Hindlimb muscle (tissue), 1 donor: ENCODE data around the gene TIA1. TPM values are rescaled to one million over a fixed set of nuclear protein-coding genes. Genes with fewer than 3 reads are reported as not detected.
A peak's percentile ranks its signal among the peaks of the same experiment; 100 is the strongest.
"Not testable (repeated sequence)": the region's sequence is repeated elsewhere in the genome, so short reads cannot be mapped to it uniquely, and the experiment has no call there.

Source experiments
- DNase-seq: peaks from one replicate; pipeline ENCODE4 v3.0.0-alpha.2; 2013
- polyA plus RNA-seq: library from polyadenylated mRNA; unstranded; fragments of 120-200 nt; gene quantifications from one replicate; pipeline ENCODE4 v1.2.1, GENCODE V29; 2013; ENCODE audit not compliant: insufficient read length

The TIA1 gene
- 181 TPM for polyA plus RNA-seq

DNA sequence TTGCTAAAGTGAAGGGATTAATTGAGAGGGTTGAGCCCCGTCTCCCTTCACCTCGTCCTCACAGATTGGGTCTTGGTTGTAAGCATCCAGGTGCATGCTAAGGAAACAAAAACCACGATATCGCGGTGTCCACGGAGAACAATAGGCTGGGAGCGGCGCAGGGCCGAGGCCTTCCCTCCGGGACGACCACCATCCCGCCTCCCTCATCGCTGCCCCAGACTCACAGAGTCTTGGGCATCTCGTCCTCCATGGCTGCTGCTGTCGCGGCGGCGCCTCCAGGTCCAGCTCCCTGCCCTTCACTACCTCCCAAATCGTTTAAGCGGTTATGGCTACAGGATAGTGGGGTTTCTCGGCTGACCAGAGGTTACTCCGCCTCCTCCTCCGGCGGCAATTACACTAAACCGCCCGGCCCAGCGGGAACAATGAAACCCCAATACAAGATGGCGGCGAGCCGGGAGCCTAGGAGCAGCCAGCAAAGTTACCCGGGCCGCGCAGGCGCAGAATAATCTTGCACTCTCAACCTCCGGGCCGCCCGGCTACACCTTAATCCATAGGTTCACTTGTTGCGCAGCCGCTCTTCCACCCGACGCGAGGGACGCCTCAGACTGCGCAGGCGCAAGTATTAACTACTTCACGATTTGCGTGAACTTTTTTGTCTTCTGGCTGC is at the start of gene TIA1:
Gene TIA1 (minus strand): TSS at position 448 of the 667 bp plus-strand sequence. CDS start 198 bp downstream, at position 250.
- DNase-seq, result peak; percentile 98

DNA sequence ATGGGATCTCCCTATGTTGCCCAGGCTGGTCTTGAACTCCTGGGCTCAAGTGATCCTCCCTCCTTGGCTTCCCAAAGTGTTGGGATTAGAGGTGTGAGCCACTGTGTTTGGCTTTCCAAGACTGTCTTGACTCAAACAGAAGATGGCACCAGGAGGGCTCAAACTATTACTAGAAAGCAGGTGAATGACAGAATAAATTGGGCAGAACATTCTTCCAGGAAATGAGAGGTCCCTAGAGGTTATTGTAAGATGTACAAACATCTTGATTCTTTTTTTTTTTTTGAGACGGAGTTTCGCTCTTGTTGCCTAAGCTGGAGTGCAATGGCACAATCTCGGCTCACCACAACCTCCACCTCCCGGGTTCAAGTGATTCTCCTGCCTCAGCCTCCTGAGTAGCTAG is 49.4 kb upstream of the TIA1 start:
- DNase-seq, result not testable (repeated sequence)

DNA sequence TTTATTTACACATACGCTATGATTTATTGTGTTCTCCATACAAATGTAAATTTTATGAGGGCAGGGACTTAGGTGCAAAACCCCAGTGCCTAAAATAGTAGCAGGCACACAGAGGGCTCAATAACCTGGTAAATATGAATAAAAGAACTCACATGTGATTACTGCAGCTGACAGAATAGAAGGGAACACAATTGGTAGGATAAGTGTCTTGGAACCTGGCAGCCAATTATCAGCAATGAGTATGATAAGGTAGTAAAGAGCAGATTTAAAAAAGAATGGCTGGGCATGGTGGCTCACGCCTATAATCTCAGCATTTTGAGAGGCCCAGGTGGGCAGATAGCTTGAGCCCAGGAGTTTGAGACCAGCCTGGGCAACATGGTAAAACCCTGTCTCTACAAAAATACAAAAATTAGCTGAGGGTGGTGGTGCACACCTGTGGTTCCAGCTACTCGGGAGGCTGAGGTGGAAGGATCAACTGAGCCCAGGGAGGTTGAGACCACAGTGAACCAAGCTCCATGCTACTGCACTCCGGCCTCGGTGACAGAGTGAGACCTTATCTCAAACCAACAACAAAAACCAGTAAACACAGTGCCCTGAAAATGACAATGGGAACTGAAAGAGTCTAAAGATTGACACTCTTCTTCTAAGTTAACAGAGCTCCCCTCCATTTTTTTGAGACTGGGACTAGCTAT is 35.2 kb upstream of the TIA1 start:
- no peak for DNase-seq

- DNase-seq, result no peak
Observed at GRCh38 chr2:70282439-70282838, 34.0 kb upstream of the TIA1 start.

DNA sequence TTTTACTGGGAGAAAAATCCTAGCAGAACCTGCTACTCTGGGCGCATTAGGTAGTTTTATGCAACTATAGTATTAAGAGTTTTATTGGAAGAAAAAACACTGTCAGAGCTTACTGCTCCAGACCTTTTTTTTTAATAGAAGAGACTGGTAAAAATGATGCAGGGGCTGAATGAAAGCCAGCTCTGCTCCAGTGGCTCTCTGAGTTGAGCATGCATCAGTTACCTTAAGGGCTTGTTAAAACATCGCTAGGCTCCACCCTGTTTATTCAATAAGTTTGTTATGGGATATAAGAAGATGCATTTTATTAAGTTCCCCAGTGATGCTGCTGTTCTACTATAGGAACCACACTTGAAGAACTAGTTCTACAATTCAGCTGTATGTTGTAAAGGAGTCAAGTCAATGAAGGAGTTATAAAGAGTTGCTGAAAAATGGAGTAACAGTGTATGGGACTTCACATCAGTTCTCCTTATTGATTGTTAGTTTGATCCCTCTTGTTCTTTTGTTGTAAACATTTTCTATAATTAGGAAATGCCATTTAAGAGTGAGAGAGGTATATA is 31.9 kb upstream of the TIA1 start:
- DNase-seq, result no peak

GRCh38 chr2:70270323-70270722 is 21.9 kb upstream of the TIA1 start:
- DNase-seq, result no peak

- DNase-seq, result not testable (repeated sequence)
Observed at GRCh38 chr2:70269422-70270302, 21.2 kb upstream of the TIA1 start.

DNA sequence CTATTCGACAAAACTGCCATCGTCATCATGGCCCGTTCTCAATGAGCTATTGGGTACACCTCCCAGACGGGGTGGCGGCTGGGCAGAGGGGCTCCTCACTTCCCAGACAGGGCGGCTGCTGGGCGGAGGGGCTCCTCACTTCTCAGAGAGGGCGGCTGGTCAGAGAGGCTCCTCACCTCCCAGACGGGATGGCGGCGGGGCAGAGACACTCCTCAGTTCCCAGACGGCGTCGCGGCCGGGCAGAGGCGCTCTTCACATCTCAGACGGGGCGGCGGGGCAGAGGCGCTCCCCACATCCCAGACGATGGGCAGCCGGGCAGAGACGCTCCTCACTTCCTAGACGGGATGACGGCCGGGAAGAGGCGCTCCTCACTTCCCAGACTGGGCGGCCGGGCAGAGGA is 18.5 kb upstream of the TIA1 start:
- DNase-seq, result not testable (repeated sequence)

DNA sequence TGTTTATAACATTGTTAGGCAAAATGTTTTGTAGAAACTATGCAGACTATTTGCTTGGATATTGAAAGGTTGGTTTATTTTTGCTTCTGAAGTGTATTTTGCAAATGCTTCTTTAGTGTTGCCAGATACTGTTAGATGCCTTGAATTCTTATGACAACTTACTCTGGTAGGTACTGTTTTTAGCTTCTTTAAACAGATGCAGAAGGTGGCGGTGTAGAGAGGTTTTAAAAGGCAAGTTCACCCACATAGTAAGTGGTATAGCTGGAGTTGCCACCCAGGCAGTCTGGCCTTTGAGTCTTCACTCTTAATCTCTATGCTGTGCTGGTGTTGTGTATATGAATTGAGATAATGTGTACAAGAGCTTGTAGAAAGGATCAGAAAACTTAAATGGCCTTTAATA is 13.1 kb upstream of the TIA1 start:
- DNase-seq, result no peak

GRCh38 chr2:70258532-70258875 is 10.1 kb upstream of the TIA1 start:
- DNase-seq, result peak; percentile 56

- no peak for DNase-seq
Observed at GRCh38 chr2:70255637-70256314, 7.3 kb upstream of the TIA1 start.

DNA sequence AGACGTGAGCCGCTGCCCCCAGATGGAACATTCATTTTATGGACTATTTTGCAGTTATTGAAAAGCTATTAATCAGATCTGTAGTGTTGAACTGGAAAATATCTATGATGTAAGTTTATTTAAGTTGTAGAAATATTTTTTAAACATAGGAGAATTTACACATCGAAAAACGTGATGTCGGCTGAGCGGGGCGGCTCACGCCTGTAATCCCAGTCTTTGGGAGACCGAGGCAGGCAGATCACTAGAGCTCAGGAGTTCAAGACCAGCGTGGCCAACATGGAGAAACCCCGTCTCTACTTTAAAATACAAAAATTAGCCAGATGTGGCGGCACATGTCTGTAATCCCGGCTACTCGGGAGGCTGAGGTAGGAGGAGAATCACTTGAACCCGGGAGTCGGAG is 2.0 kb upstream of the TIA1 start:
- no peak for DNase-seq

DNA sequence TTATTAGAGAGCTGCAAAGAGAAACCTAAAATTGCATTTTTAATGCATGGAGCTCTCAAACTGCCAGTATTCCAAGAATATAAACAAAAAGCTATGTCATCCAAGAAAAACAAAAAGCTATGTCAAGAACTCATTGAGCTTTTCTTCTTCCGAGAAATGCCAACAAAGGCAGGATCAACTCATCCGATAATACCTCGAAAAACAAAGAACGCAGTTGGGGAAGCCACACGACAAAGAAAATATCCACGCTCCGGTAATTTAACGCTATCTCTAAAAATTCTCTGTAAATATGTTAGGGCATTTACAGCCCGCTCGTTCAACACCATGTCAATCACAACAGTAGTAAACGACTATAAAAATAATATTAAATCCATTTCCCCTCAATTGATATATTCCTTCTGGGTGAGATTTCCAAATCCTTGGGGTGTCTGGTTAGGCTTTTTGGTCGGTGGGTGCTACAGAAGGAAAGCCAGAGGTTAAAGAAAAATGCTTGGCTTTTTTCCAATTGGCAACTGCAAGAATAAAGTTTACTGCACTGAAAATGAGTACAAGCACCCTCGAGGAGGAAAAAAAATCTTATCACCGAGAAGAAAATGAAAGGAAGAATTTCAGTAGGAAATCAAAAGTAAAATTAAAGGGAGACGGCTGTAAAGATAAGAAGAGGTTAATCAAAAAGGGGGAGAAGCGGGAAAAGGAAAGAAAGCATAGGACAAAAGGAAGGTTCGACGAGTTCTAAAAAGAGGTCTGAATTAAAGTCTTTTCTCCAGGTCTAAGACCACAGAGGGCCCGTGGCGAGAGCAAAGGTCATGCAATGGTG is 856 bp downstream of the TIA1 start:
- DNase-seq, result peak; percentile 55

DNA sequence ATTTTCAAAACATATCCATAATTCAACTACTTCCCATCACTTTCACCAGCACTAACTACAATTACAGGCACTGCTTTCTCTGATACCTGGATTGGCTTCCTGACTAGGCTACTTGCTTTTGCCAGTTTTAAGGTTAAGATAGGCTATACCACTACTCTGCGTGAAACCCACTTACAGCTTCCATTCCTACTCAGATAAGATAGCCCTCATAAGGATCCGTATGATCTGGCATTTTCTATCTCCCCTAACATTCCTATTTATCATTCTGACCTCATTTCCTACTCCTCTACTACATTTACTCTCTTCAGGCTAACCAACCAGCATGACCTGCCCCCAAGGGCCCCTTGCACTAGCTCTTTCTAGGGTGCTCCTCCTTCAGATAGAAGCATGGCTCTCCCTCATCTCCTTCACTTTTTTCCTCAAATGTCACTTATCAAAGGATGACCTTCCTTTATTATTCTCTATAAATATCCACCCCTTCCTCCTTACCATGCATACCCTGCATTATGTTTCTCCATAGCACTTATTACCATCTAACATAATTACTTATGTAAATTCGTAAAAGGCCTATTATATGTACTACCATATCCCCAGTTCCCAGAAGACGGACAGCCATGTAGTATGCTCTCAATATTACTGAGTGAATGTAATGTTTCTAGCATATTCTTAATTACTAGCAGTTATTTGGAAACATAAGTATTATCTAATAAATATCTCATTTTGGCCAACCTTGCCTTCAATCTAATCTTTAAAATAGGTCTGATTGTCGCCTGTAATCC is 4.4 kb downstream of the TIA1 start:
- DNase-seq, result no peak

- DNase-seq, result no peak
Observed at GRCh38 chr2:70242552-70242951, 5.9 kb downstream of the TIA1 start.

- DNase-seq, result no peak
Observed at GRCh38 chr2:70241340-70241739, 7.1 kb downstream of the TIA1 start.

DNA sequence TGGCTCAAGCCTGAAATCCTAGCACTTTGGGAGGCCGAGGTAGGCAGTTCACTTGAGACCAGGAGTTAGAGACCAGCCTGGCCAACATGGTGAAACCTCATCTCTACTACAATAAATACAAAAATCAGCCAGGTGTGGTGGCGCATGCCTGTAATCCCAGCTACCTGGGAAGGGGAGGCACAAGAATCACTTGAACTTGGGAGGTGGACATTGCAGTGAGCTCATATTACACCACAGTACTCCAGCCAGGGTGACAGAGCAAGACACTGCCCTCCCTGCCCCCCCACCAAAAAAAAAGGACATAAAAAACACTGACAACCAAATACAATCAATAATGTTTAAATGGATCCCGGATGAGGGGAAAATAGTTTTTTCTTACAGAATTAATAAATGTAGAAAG is 7.8 kb downstream of the TIA1 start:
- no peak for DNase-seq

DNA sequence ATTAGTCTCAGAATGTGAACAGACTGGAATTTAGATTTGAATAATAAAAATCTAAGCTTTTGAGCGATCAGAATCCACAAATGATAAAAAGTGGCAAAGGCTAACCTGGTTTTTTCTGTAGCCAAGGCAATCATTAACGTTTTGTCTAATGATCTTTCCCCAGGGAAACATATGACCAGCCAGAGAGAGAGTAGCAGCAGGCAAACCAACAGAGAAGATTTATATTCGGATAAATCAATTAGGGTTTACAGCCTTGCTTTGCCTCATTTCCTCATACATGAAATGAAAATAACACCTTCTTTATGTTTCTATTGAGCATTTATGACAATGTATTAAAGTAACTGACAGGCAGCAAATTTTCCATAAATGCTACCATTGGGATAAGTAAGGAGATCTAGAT is 14.5 kb downstream of the TIA1 start:
- no peak for DNase-seq

GRCh38 chr2:70226781-70227180 is 21.6 kb downstream of the TIA1 start:
- DNase-seq, result no peak

DNA sequence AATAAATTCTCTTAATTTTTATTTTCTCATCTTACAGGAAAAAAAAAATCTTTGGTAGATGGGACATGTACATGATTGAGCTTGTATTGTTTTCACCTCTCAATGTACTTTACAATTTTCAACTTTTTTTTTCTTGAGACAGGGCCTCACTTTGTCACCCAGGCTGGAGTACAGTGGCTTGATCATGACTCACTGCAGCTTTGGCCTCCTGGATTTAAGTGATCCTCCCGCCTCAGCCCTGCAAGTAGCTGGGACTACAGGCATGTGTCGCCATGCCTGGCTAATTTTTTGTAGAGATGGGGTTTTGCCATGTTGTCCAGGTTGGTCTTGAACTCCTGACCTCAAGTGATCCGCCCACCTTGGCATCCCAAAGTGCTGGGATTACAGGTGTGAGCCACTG is 25.1 kb downstream of the TIA1 start:
- DNase-seq, result not testable (repeated sequence)
